H7 (cell line): Measurements from ENCODE around the gene NUCB2. TPM values are rescaled to one million over a fixed set of nuclear protein-coding genes. Genes with fewer than 3 reads are reported as not detected.

Source experiments
- DNase-seq: peaks from one replicate; pipeline ENCODE4 v3.0.0; 2012
- H3K27me3 ChIP-seq: 2 replicates; pipeline ENCODE4 v1.6.0; 2011; ENCODE audit warnings: mild to moderate bottlenecking, low read length; ENCODE audit not compliant: control insufficient read depth, insufficient read depth
- H3K36me3 ChIP-seq: replicated peaks from 2 replicates; pipeline ENCODE4 v1.5.1; 2011; ENCODE audit warnings: low read length; ENCODE audit not compliant: control insufficient read depth, insufficient read depth
- H3K4me3 ChIP-seq: 2 replicates; pipeline ENCODE4 v1.5.1; 2011; ENCODE audit warnings: low read depth, mild to moderate bottlenecking, control low read depth, low read length, moderate library complexity; ENCODE audit not compliant: insufficient read depth
- total RNA-seq: library from RNA; depleted of rRNA; stranded (reverse); fragments of >200 nt; shearing (Covaris generic); gene quantifications from 2 replicates; pipeline ENCODE4 v1.2.3, GENCODE V29; 2014; rRNA removed

The NUCB2 gene
- total RNA-seq, 1 experiment from 2014 or later, result 4.1 TPM

DNA sequence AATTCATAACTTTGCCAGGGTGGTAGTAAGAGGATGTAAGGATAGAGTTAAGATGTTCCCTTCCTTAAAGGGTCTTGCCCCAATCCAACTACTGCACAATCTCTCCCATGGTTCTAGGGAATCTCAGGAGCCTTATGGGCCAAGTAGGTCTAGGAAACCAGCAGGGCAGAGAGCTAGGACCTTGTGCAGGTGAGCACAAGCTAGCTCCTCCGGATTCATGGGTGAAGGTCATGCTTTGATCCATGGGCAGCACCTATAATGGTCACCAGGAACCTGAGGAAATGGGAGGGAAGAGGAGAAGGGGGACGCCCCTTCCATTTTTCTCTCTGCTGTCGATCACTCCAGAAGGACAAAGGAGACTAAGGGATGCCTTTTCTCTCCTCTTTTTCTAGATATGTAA, 95.1 kb downstream of the NUCB2 start:
- Histone ChIP-seq H3K36me3 (no peaks in the 10 kb centered on the region; the same call in 1 of the 2 replicates), H3K27me3 (no peaks in the 10 kb centered on the region), H3K4me3 (no peak overlapping the region)
- no peak for DNase-seq

DNA sequence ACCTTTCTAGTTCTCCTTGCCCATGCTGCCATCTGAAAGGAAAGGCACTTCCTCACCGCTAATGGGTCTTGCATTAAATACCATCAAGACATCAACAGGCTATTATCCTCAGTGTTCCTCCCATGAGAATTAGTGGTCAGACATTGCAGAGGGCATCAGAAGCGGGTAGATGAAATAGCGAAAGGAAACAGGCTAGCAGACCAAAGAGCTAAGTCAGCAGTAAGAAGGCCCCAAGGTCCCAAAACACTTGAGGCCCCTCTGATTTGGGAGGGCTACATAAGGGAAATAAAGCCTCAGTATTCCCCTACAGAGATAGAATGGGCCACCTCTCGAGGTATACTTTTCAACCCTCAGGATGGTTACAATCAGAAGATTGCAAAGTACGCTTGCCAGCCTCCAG, 99.0 kb downstream of the NUCB2 start:
- H3K36me3 ChIP-seq, result no peaks in the 10 kb centered on the region; the same call in 1 of the 2 replicates
- H3K4me3 ChIP-seq, result no peak overlapping the region
- H3K27me3 ChIP-seq, result no peaks in the 10 kb centered on the region
- DNase-seq, result no peak

DNA sequence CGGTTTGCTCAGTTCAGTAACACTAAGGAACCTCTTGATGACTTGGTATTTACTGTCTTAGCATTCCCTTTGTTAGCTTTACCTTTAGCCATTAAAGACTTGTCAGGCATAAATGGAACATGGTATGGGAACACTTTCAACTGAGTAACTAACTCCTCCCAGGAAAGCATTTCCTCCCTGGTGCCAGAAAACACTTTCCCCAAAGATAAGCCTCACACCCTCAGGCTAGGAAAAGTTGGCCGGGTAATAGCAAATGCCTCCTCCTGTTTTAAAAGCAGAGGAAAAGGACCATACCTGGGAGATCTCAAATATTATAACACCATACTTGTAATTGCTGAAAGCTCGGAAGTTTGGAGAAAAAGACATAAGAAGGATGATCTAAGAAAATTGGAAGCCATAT, 100.0 kb downstream of the NUCB2 start:
- H3K36me3 ChIP-seq, result no peaks in the 10 kb centered on the region; the same call in 1 of the 2 replicates
- no peak for DNase-seq
- no peak overlapping the region for H3K4me3 ChIP-seq
- no peaks in the 10 kb centered on the region for H3K27me3 ChIP-seq

DNA sequence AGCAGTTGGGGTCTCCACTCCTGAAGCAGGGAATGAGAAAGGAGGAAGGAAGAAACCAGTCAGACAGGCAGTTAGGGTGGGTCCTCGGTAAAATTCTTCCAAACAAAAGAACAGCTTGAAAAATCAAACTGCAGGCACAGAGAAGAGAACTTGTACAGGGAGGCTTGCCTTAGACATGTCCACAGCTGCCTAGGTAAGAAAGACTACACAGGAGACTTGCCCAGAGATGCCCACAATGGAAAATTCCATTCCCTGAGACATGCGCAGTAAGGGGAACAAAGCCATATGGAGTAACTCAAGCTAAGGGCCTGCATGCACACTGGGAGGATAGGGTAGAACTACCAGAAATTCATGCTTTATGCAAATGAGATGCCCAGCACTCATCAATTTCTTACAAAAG, 102.1 kb downstream of the NUCB2 start:
- DNase-seq, result no peak
- Histone ChIP-seq H3K4me3 (no peak overlapping the region), H3K36me3 (no peaks in the 10 kb centered on the region), H3K27me3 (no peaks in the 10 kb centered on the region)

DNA sequence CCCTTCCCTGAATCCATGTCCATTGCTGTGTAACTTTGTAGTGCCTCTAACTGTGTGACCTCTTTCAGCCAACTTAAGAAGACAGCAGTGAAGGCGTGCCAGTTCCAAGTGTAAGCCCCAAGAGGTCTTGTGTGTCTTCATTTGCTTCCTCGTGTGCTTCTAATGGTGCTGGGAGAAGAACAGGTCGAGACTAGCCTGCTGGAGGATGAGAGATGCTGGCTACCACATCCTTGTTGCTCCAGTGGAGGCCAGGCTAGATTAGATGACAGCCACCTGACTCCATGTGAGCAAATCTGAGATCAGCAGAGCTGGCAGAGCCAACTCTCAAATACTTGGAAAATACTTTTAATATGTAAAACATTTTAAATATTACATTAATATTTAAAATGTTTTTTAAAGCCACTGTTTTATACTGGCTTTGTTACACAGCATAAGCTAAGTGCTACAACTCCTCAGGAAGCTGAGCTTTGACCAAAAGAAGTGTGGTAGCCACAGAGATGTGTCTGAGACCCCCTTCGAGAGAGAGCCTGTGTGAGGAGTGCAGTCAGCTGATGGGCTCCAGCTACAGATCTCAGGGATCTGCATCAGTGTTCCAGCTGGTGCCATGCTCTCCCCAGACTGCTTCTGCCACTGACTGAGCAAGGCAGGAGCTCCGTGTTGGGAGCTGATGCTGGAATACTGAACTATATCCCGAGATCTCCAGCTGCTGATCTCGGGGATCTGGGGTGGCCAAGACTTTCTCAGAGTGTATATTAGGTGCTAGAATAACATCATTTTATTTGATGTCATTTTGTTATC, 103.0 kb downstream of the NUCB2 start:
- no peak for DNase-seq
- no peaks in the 10 kb centered on the region for H3K27me3 ChIP-seq
- H3K4me3 ChIP-seq, result no peak overlapping the region
- H3K36me3 ChIP-seq, result no peaks in the 10 kb centered on the region

DNA sequence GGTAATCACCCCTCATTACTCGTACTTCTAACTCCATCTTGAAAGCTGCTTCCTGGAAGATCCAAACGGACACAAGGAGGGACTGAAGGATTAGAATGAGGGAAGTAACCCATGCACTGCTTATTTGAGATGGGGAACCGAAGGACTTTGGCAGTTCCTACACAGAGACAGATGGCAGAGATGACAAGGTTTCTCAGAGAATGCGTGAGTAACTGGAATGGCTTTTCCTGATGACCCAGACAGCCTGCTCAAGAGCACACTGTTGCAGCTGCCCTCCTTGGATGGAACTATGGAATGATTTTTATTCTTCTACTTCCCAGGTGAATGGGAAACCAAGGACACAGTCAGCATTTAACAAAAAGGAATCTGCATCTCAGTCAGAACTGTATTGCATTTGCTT, 104.6 kb downstream of the NUCB2 start:
- H3K36me3 ChIP-seq, result no peaks in the 10 kb centered on the region
- no peak for DNase-seq
- H3K27me3 ChIP-seq, result no peaks in the 10 kb centered on the region
- no peak overlapping the region for H3K4me3 ChIP-seq

Other genes with a start within 250 kb of the NUCB2 start
- gene RPS13, start 199.1 kb upstream of the NUCB2 start, total RNA-seq, result 1,394 and 1,544 TPM in 2 replicates
- gene PIK3C2A, start 68.8 kb upstream of the NUCB2 start, total RNA-seq, result 29.0 and 65.8 TPM in 2 replicates
- 0.03 and 0.33 TPM in 2 replicates for gene NCR3LG1, start 75.1 kb downstream of the NUCB2 start, total RNA-seq
- gene KCNJ11, start 111.9 kb downstream of the NUCB2 start, total RNA-seq, result 2.1 and 4.3 TPM in 2 replicates
- 0.15 and 0.55 TPM in 2 replicates for gene ABCC8, start 200.1 kb downstream of the NUCB2 start, total RNA-seq